NCI-H2227 (cell line): ENCODE measurements around the gene HOGA1.
"Not testable (repeated sequence)": the region's sequence is repeated elsewhere in the genome, so short reads cannot be mapped to it uniquely, and the experiment has no call there.

Experiments used
- DNase-seq: peaks from one replicate; lab custom pipeline; 2025; ENCODE audit not compliant: unreplicated experiment; lab: John Stamatoyannopoulos, UW

HOGA1 gene

GRCh38 chr10:97607095-97607636 is 23.0 kb downstream of the HOGA1 start:
- no peak for DNase-seq

GRCh38 chr10:97608991-97609561 is 24.9 kb downstream of the HOGA1 start:
- DNase-seq: no peak

- no peak for DNase-seq
Measured at GRCh38 chr10:97611473-97611872, 27.3 kb downstream of the HOGA1 start.

- peak; percentile 48 for DNase-seq
Measured at GRCh38 chr10:97612386-97612785, 28.2 kb downstream of the HOGA1 start.

GRCh38 chr10:97618285-97618684 is 34.1 kb downstream of the HOGA1 start:
- DNase-seq: no peak

- no peak for DNase-seq
Measured at GRCh38 chr10:97618733-97619132, 34.5 kb downstream of the HOGA1 start.

GRCh38 chr10:97623277-97623676 is 39.1 kb downstream of the HOGA1 start:
- DNase-seq: no peak

GRCh38 chr10:97627731-97628130 is 43.5 kb downstream of the HOGA1 start:
- no peak for DNase-seq

- no peak for DNase-seq
Measured at GRCh38 chr10:97628228-97628627, 44.0 kb downstream of the HOGA1 start.

- DNase-seq: no peak
Measured at GRCh38 chr10:97629289-97629688, 45.1 kb downstream of the HOGA1 start.

GRCh38 chr10:97631098-97631497 is 46.9 kb downstream of the HOGA1 start:
- no peak for DNase-seq

- DNase-seq: peak; percentile 95
Measured at GRCh38 chr10:97632949-97633884, 49.0 kb downstream of the HOGA1 start, which contains the start of gene MORN4. MORN4 (minus strand) TSS chr10:97633500; CDS start chr10:97619653, 13,847 bp downstream.

GRCh38 chr10:97633921-97634320 is 49.7 kb downstream of the HOGA1 start:
- DNase-seq: peak; percentile 39

- no peak for DNase-seq
Measured at GRCh38 chr10:97635577-97635976, 51.4 kb downstream of the HOGA1 start.

- not testable (repeated sequence) for DNase-seq
Measured at GRCh38 chr10:97639090-97639489, 54.9 kb downstream of the HOGA1 start.

- DNase-seq: peak; percentile 98
Measured at GRCh38 chr10:97640174-97640867, 56.1 kb downstream of the HOGA1 start, which contains the start of gene PI4K2A. PI4K2A (plus strand) TSS chr10:97640671; CDS start chr10:97640743, 72 bp downstream.

- peak; percentile 27 for DNase-seq
Measured at GRCh38 chr10:97640868-97641811, 57.0 kb downstream of the HOGA1 start.

- DNase-seq: not testable (repeated sequence)
Measured at GRCh38 chr10:97642471-97643159, 58.4 kb downstream of the HOGA1 start.

GRCh38 chr10:97643441-97643985 is 59.3 kb downstream of the HOGA1 start:
- DNase-seq: no peak
